ENCODE data around the gene KIF16B. TPM values are rescaled to one million over a fixed set of nuclear protein-coding genes. Genes with fewer than 3 reads are reported as not detected.
A peak's percentile ranks its signal among the peaks of the same experiment; 100 is the strongest.

KIF16B gene
- total RNA-seq, 8 experiments from 2014 or later = 4.5 to 11.7 (median 7.8) TPM

- H3K4me3 ChIP-seq = no peak overlapping the region
- 64 to 100% (median 93%) methylated on average over 2 to 8 of the region's 10 CpGs; no CpG with 5 or more reads in 2 of the 10 experiments for WGBS, 10 experiments
- ATAC-seq (replicated peaks in 6 of 8) = no peak
- H3K4me1 ChIP-seq (replicated peaks in 1 of 2) = peaks cover 0 to 5% of the 10 kb centered on the region in 2 donors
- in situ Hi-C loops (cut with MboI; ENCODE audit: low pct_unique_long_range_greater_than_20kb in 2 of 9, low sequenced_read_pairs in 9 of 9, unreplicated experiment in 9 of 9) = no loop called here
- no peak overlapping the region for H3K27ac ChIP-seq
Measured at GRCh38 chr20:16562259-16562658, 11.0 kb downstream of the KIF16B start.

GRCh38 chr20:16560661-16561060 is 12.6 kb downstream of the KIF16B start:
- in situ Hi-C loops (cut with MboI; ENCODE audit: low pct_unique_long_range_greater_than_20kb in 2 of 9, low sequenced_read_pairs in 9 of 9, unreplicated experiment in 9 of 9) = no loop called here
- peaks cover 0 to 5% of the 10 kb centered on the region in 2 donors for H3K4me1 ChIP-seq (replicated peaks in 1 of 2)
- H3K27ac ChIP-seq = no peak overlapping the region
- H3K4me3 ChIP-seq = no peak overlapping the region
- ATAC-seq (replicated peaks in 6 of 8) = no peak
- 34 to 100% (median 85%) methylated on average over 1 to 9 of the region's 9 CpGs for WGBS, 10 experiments

- no peak for ATAC-seq (replicated peaks in 6 of 8)
- Histone ChIP-seq H3K27ac (no peak overlapping the region), H3K4me1 (replicated peaks in 1 of 2) (peaks cover 0 to 5% of the 10 kb centered on the region in 2 donors), H3K4me3 (no peak overlapping the region)
- WGBS, 10 experiments = 80 to 100% (median 100%) methylated on average over 1 to 2 of the region's 2 CpGs; no CpG with 5 or more reads in 2 of the 10 experiments
- in situ Hi-C loops (cut with MboI; ENCODE audit: low pct_unique_long_range_greater_than_20kb in 2 of 9, low sequenced_read_pairs in 9 of 9, unreplicated experiment in 9 of 9) = no loop called here
Measured at GRCh38 chr20:16560216-16560615, 13.0 kb downstream of the KIF16B start.

- no peak overlapping the region for H3K4me3 ChIP-seq
- in situ Hi-C loops (cut with MboI; ENCODE audit: low pct_unique_long_range_greater_than_20kb in 2 of 9, low sequenced_read_pairs in 9 of 9, unreplicated experiment in 9 of 9) = no loop called here
- ATAC-seq (replicated peaks in 6 of 8) = no peak
- no peak overlapping the region for H3K27ac ChIP-seq
- no peaks in the 10 kb centered on the region for H3K4me1 ChIP-seq (replicated peaks in 1 of 2)
- WGBS, 10 experiments = 84 to 100% (median 97%) methylated on average over 1 to 3 of the region's 5 CpGs; no CpG with 5 or more reads in 4 of the 10 experiments
Measured at GRCh38 chr20:16556301-16556700, 16.9 kb downstream of the KIF16B start.

- no peaks in the 10 kb centered on the region for H3K4me1 ChIP-seq (replicated peaks in 1 of 2)
- in situ Hi-C loops (cut with MboI; ENCODE audit: low pct_unique_long_range_greater_than_20kb in 2 of 9, low sequenced_read_pairs in 9 of 9, unreplicated experiment in 9 of 9) = no loop called here
- H3K27ac ChIP-seq = no peak overlapping the region
- no peak for ATAC-seq (replicated peaks in 6 of 8)
- no peak overlapping the region for H3K4me3 ChIP-seq
Measured at GRCh38 chr20:16555754-16556153, 17.5 kb downstream of the KIF16B start.

GRCh38 chr20:16554766-16555543 is 18.3 kb downstream of the KIF16B start:
- Histone ChIP-seq H3K4me1 (replicated peaks in 1 of 2) (no peaks in the 10 kb centered on the region), H3K27ac (no peak overlapping the region), H3K4me3 (no peak overlapping the region)
- no peak for ATAC-seq (replicated peaks in 6 of 8)
- 20 to 100% (median 76%) methylated on average over 1 to 6 of the region's 9 CpGs; no CpG with 5 or more reads in 2 of the 10 experiments for WGBS, 10 experiments
- in situ Hi-C loops (cut with MboI; ENCODE audit: low pct_unique_long_range_greater_than_20kb in 2 of 9, low sequenced_read_pairs in 9 of 9, unreplicated experiment in 9 of 9) = no loop called here

GRCh38 chr20:16553684-16554083 is 19.6 kb downstream of the KIF16B start:
- in situ Hi-C loops (cut with MboI; ENCODE audit: low pct_unique_long_range_greater_than_20kb in 2 of 9, low sequenced_read_pairs in 9 of 9, unreplicated experiment in 9 of 9) = no loop called here
- no peak for ATAC-seq (replicated peaks in 6 of 8)
- H3K4me1 ChIP-seq (replicated peaks in 1 of 2) = no peaks in the 10 kb centered on the region
- WGBS, 10 experiments = 90% methylated on average over 2 of the region's 7 CpGs; no CpG with 5 or more reads in 9 of the 10 experiments
- no peak overlapping the region for H3K4me3 ChIP-seq
- H3K27ac ChIP-seq = no peak overlapping the region

- peak in 2 of 8 experiments; percentile 51 to 57 for ATAC-seq (replicated peaks in 6 of 8)
- no peaks in the 10 kb centered on the region for H3K4me1 ChIP-seq (replicated peaks in 1 of 2)
- H3K4me3 ChIP-seq = no peak overlapping the region
- WGBS, 10 experiments = 37 to 100% (median 90%) methylated on average over 1 to 3 of the region's 5 CpGs; no CpG with 5 or more reads in 3 of the 10 experiments
- H3K27ac ChIP-seq = no peak overlapping the region
- in situ Hi-C loops (cut with MboI; ENCODE audit: low pct_unique_long_range_greater_than_20kb in 2 of 9, low sequenced_read_pairs in 9 of 9, unreplicated experiment in 9 of 9) = no loop called here
Measured at GRCh38 chr20:16553101-16553500, 20.1 kb downstream of the KIF16B start.

- WGBS, 10 experiments = 36 to 100% (median 76%) methylated on average over 1 to 5 of the region's 5 CpGs; no CpG with 5 or more reads in 1 of the 10 experiments
- Histone ChIP-seq H3K4me3 (no peak overlapping the region), H3K4me1 (replicated peaks in 1 of 2) (no peaks in the 10 kb centered on the region), H3K27ac (no peak overlapping the region)
- ATAC-seq (replicated peaks in 6 of 8) = no peak
- in situ Hi-C loops (cut with MboI; ENCODE audit: low pct_unique_long_range_greater_than_20kb in 2 of 9, low sequenced_read_pairs in 9 of 9, unreplicated experiment in 9 of 9) = no loop called here
Measured at GRCh38 chr20:16552015-16552414, 21.2 kb downstream of the KIF16B start.

GRCh38 chr20:16551607-16552006 is 21.6 kb downstream of the KIF16B start:
- Histone ChIP-seq H3K4me1 (replicated peaks in 1 of 2) (no peaks in the 10 kb centered on the region), H3K27ac (no peak overlapping the region), H3K4me3 (no peak overlapping the region)
- 60 to 100% (median 85%) methylated on average over 1 to 5 of the region's 5 CpGs; no CpG with 5 or more reads in 2 of the 10 experiments for WGBS, 10 experiments
- peak in 1 of 8 experiments; percentile 72 for ATAC-seq (replicated peaks in 6 of 8)
- in situ Hi-C loops (cut with MboI; ENCODE audit: low pct_unique_long_range_greater_than_20kb in 2 of 9, low sequenced_read_pairs in 9 of 9, unreplicated experiment in 9 of 9) = no loop called here

GRCh38 chr20:16548068-16548672 is 25.1 kb downstream of the KIF16B start:
- WGBS, 10 experiments = 80 to 100% (median 90%) methylated on average over 1 to 8 of the region's 12 CpGs; no CpG with 5 or more reads in 3 of the 10 experiments
- in situ Hi-C loops (cut with MboI; ENCODE audit: low pct_unique_long_range_greater_than_20kb in 2 of 9, low sequenced_read_pairs in 9 of 9, unreplicated experiment in 9 of 9) = no loop called here

GRCh38 chr20:16544949-16545348 is 28.3 kb downstream of the KIF16B start:
- no peak overlapping the region for H3K27ac ChIP-seq
- ATAC-seq (replicated peaks in 6 of 8) = no peak
- H3K4me3 ChIP-seq = no peak overlapping the region
- in situ Hi-C loops (cut with MboI; ENCODE audit: low pct_unique_long_range_greater_than_20kb in 2 of 9, low sequenced_read_pairs in 9 of 9, unreplicated experiment in 9 of 9) = no loop called here
- 82 to 100% (median 95%) methylated on average over 1 to 4 of the region's 4 CpGs; no CpG with 5 or more reads in 4 of the 10 experiments for WGBS, 10 experiments
- no peaks in the 10 kb centered on the region for H3K4me1 ChIP-seq (replicated peaks in 1 of 2)

More at GRCh38 chr20:16548068-16548672, 25.1 kb downstream of the KIF16B start:
- Histone ChIP-seq H3K4me1 (replicated peaks in 1 of 2) (no peaks in the 10 kb centered on the region), H3K27ac (no peak overlapping the region), H3K4me3 (no peak overlapping the region)
- ATAC-seq (replicated peaks in 6 of 8) = peak in 3 of 8 experiments; percentile 14 to 24 (median 16)

- ATAC-seq (replicated peaks in 6 of 8) = no peak
- no peaks in the 10 kb centered on the region for H3K4me1 ChIP-seq (replicated peaks in 1 of 2)
- no peak overlapping the region for H3K4me3 ChIP-seq
- in situ Hi-C loops (cut with MboI; ENCODE audit: low pct_unique_long_range_greater_than_20kb in 2 of 9, low sequenced_read_pairs in 9 of 9, unreplicated experiment in 9 of 9) = no loop called here
- 80 to 100% (median 90%) methylated on average over 1 to 4 of the region's 4 CpGs; no CpG with 5 or more reads in 1 of the 10 experiments for WGBS, 10 experiments
- H3K27ac ChIP-seq = no peak overlapping the region
Measured at GRCh38 chr20:16542477-16542876, 30.8 kb downstream of the KIF16B start.
